Endodermal cell (in vitro differentiated cells): ENCODE results near the gene ZNF200. TPM values are rescaled to one million over a fixed set of nuclear protein-coding genes. Genes with fewer than 3 reads are reported as not detected.
"Not testable (repeated sequence)": the region's sequence is repeated elsewhere in the genome, so short reads cannot be mapped to it uniquely, and the experiment has no call there.

Experiments used
- DNase-seq: peaks from one replicate; pipeline ENCODE4 v3.0.0-alpha.2; 2017
- H3K27ac ChIP-seq: 2 replicates; pipeline ENCODE4 v1.5.1; 2013; ENCODE audit warnings: mild to moderate bottlenecking, low read depth, low read length, moderate library complexity
- H3K27me3 ChIP-seq: 2 replicates; pipeline ENCODE4 v1.6.1; 2013; ENCODE audit warnings: mild to moderate bottlenecking, low read length, moderate library complexity; ENCODE audit not compliant: insufficient read depth, control insufficient read depth, poor library complexity, severe bottlenecking
- H3K36me3 ChIP-seq: 2 replicates; pipeline ENCODE4 v1.7.0; 2013; ENCODE audit warnings: mild to moderate bottlenecking, low read length, moderate library complexity; ENCODE audit not compliant: control insufficient read depth, insufficient read depth
- H3K4me1 ChIP-seq: one replicate; pipeline ENCODE4 v1.7.0; 2013; ENCODE audit warnings: low read length; ENCODE audit not compliant: control insufficient read depth, insufficient read depth
- H3K4me3 ChIP-seq: 2 replicates; pipeline ENCODE4 v1.5.1; 2013; ENCODE audit warnings: mild to moderate bottlenecking, low read length, moderate library complexity
- H3K9ac ChIP-seq: 2 replicates; pipeline ENCODE4 v1.6.1; 2013; ENCODE audit warnings: mild to moderate bottlenecking, low read length, moderate library complexity; ENCODE audit not compliant: poor library complexity, severe bottlenecking; ENCODE audit errors: extremely low read depth
- H3K9me3 ChIP-seq: 2 replicates; pipeline ENCODE4 v1.6.1; 2013; ENCODE audit warnings: mild to moderate bottlenecking, low read length, moderate library complexity; ENCODE audit not compliant: control insufficient read depth
- H3K27ac Mint-ChIP-seq: 2 replicates; pipeline ENCODE4 v1.8.0; 2020; ENCODE audit warnings: mixed read lengths
- H3K27me3 Mint-ChIP-seq: 2 replicates; pipeline ENCODE4 v1.8.0; 2021; ENCODE audit warnings: mild to moderate bottlenecking, mixed read lengths; ENCODE audit not compliant: insufficient read depth
- H3K36me3 Mint-ChIP-seq: 2 replicates; pipeline ENCODE4 v1.8.0; 2020; ENCODE audit warnings: low read depth, mixed read lengths
- H3K4me1 Mint-ChIP-seq: 2 replicates; pipeline ENCODE4 v1.8.0; 2020; ENCODE audit warnings: mixed read lengths
- H3K4me3 Mint-ChIP-seq: 2 replicates; pipeline ENCODE4 v1.8.0; 2020; ENCODE audit warnings: mild to moderate bottlenecking, moderate library complexity, mixed read lengths
- H3K9me3 Mint-ChIP-seq: 2 replicates; pipeline ENCODE4 v1.8.0; 2020; ENCODE audit warnings: mild to moderate bottlenecking, mixed read lengths
- CTCF ChIP-seq: fragments of 200-600 bp; sonication (generic); conservative IDR thresholded peaks from 2 replicates; pipeline ENCODE4 v1.5.0; 2021; ENCODE audit warnings: antibody characterized with exemption, mild to moderate bottlenecking
- WGBS, 2 experiments: methylation state at CpG; one replicate each; pipeline versions ENCODE4 v1.1.5 to v1.1.7; 2013; ENCODE audit warnings: missing lambda C conversion rate in 2 of 2, mixed read lengths in 1 of 2; ENCODE audit not compliant: insufficient coverage in 1 of 2, insufficient read length in 1 of 2; 5-methylcytosine and 5-hydroxymethylcytosine counted together
- total RNA-seq, 2 donors: library from RNA; stranded (reverse); fragmentation: NEBNext Ultra II Directional in 1 of 2; extraction: Animal tissue kit (Norgen Biotek cat#: 25700) in 1 of 2; gene quantifications; 2 replicates in 1 of 2; 3 replicates in 1 of 2; pipeline ENCODE4 v1.2.1, GENCODE V29; 2021

The ZNF200 gene
- total RNA-seq, 2 donors from 2014 or later = 11.2 TPM

GRCh38 chr16:3202903-3203539 is 31.9 kb downstream of the ZNF200 start:
- Mint-ChIP-seq H3K27me3 (peaks cover 53% of the 10 kb centered on the region), H3K27ac (no peak overlapping the region), H3K36me3 (no peaks in the 10 kb centered on the region), H3K4me3 (no peak overlapping the region), H3K9me3 (peaks cover 44% of the 10 kb centered on the region), H3K4me1 (no peaks in the 10 kb centered on the region)
- H3K36me3 ChIP-seq = no peaks in the 10 kb centered on the region
- H3K9me3 ChIP-seq = peaks cover 18% of the 10 kb centered on the region
- 77 to 79% methylated on average over 5 to 6 of the region's 6 CpGs for WGBS, 2 experiments
- no peak overlapping the region for H3K27ac ChIP-seq
- DNase-seq = no peak
- no peak overlapping the region for H3K4me3 ChIP-seq
- H3K4me1 ChIP-seq = no peaks in the 10 kb centered on the region
- no peak overlapping the region for H3K9ac ChIP-seq
- no peak for TF ChIP-seq CTCF
- H3K27me3 ChIP-seq = peaks cover 36% of the 10 kb centered on the region

GRCh38 chr16:3198334-3199072 is 36.5 kb downstream of the ZNF200 start:
- no peaks in the 10 kb centered on the region for H3K4me1 ChIP-seq
- H3K9me3 Mint-ChIP-seq = peaks cover 3% of the 10 kb centered on the region
- H3K27me3 Mint-ChIP-seq = peaks cover 68% of the 10 kb centered on the region
- no peak overlapping the region for H3K27ac Mint-ChIP-seq
- H3K4me3 Mint-ChIP-seq = no peak overlapping the region
- no peaks in the 10 kb centered on the region for H3K36me3 ChIP-seq
- H3K36me3 Mint-ChIP-seq = no peaks in the 10 kb centered on the region
- DNase-seq = no peak
- H3K4me3 ChIP-seq = no peak overlapping the region
- no peak overlapping the region for H3K27ac ChIP-seq
- TF ChIP-seq CTCF = no peak
- H3K9me3 ChIP-seq = no peaks in the 10 kb centered on the region
- H3K9ac ChIP-seq = no peak overlapping the region
- peaks cover 58% of the 10 kb centered on the region for H3K27me3 ChIP-seq
- 87 to 89% methylated on average over 13 of the region's 13 CpGs for WGBS, 2 experiments
- no peaks in the 10 kb centered on the region for H3K4me1 Mint-ChIP-seq

DNA sequence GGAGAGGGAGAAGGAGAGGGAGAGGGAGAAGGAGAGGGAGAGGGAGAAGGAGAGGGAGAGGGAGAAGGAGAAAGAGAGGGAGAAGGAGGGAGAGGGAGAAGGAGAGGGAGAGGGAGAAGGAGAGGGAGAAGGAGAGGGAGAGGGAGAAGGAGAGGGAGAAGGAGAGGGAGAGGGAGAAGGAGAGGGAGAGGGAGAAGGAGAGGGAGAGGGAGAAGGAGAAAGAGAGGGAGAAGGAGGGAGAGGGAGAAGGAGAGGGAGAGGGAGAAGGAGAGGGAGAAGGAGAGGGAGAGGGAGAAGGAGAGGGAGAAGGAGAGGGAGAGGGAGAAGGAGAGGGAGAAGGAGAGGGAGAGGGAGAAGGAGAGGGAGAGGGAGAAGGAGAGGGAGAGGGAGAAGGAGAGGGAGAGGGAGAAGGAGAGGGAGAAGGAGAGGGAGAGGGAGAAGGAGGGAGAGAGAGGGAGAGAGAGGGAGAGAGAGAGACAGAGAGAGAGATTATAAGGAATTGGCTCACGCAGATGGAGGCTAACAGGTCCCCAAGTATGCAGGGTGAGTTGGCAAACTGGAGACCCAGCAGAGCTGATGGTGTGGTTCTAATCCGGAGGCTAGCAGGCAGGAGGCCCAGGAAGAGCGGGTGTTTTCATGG is 37.1 kb downstream of the ZNF200 start:
- WGBS, 2 experiments = 45 to 57% methylated on average over 3 of the region's 3 CpGs
- H3K9ac ChIP-seq, H3K27ac ChIP-seq, H3K36me3 Mint-ChIP-seq, H3K9me3 Mint-ChIP-seq, H3K36me3 ChIP-seq, DNase-seq, H3K4me3 ChIP-seq, H3K9me3 ChIP-seq, H3K27ac Mint-ChIP-seq, H3K4me1 Mint-ChIP-seq, H3K4me1 ChIP-seq, H3K4me3 Mint-ChIP-seq: not testable (repeated sequence)
- peaks cover 58% of the 10 kb centered on the region for H3K27me3 ChIP-seq
- H3K27me3 Mint-ChIP-seq = peaks cover 70% of the 10 kb centered on the region
